OCI-LY1 (cell line): ENCODE data around the gene RUSF1.

Experiments used
- H2AFZ ChIP-seq: fragments of 200-600 bp; sonication (generic), shearing (Covaris generic); 2 replicates; pipeline ENCODE4 v1.6.0; 2014; ENCODE audit warnings: antibody characterized with exemption, mild to moderate bottlenecking, low read length
- H3F3A ChIP-seq: fragments of 200-600 bp; sonication (generic), shearing (Covaris generic); 2 replicates; pipeline ENCODE4 v1.6.0; 2014; ENCODE audit warnings: mild to moderate bottlenecking, antibody characterized with exemption, low read length, moderate library complexity; ENCODE audit not compliant: insufficient read depth
- H3K27ac ChIP-seq: fragments of 200-600 bp; sonication (generic); 2 replicates; pipeline ENCODE4 v1.5.1; 2014; ENCODE audit warnings: low read length, mixed run types, mild to moderate bottlenecking, low read depth; ENCODE audit not compliant: poor library complexity, severe bottlenecking
- H3K27me3 ChIP-seq: fragments of 200-600 bp; sonication (generic); 2 replicates; pipeline ENCODE4 v1.6.0; 2014; ENCODE audit warnings: antibody characterized with exemption, mild to moderate bottlenecking, low read length, moderate library complexity; ENCODE audit not compliant: insufficient read depth
- H3K36me3 ChIP-seq: fragments of 200-600 bp; sonication (generic); 2 replicates; pipeline ENCODE4 v1.6.1; 2014; ENCODE audit warnings: mild to moderate bottlenecking, antibody characterized with exemption, low read length, moderate library complexity, mixed read lengths; ENCODE audit not compliant: insufficient read depth
- H3K4me1 ChIP-seq: fragments of 200-600 bp; sonication (generic); 2 replicates; pipeline ENCODE4 v1.5.1; 2014; ENCODE audit warnings: mild to moderate bottlenecking, low read length, moderate library complexity; ENCODE audit not compliant: insufficient read depth, severe bottlenecking
- H3K4me2 ChIP-seq: fragments of 200-600 bp; sonication (generic), shearing (Covaris generic); 2 replicates; pipeline ENCODE4 v1.6.1; 2014; ENCODE audit warnings: low read length
- H3K4me3 ChIP-seq: fragments of 200-600 bp; sonication (generic); 2 replicates; pipeline ENCODE4 v1.5.1; 2014; ENCODE audit warnings: low read length, low read depth, mild to moderate bottlenecking, mixed read lengths; ENCODE audit not compliant: poor library complexity, severe bottlenecking
- H3K79me2 ChIP-seq: fragments of 200-600 bp; shearing (Covaris generic); 2 replicates; pipeline ENCODE4 v1.6.1; 2016; ENCODE audit warnings: mixed run types, low read length, mixed read lengths; ENCODE audit not compliant: insufficient read depth
- H3K9ac ChIP-seq: fragments of 200-600 bp; sonication (generic), shearing (Covaris generic); 2 replicates; pipeline ENCODE4 v1.6.1; 2014; ENCODE audit warnings: mild to moderate bottlenecking, low read length, mixed read lengths
- H3K9me2 ChIP-seq: fragments of 200-600 bp; sonication (generic), shearing (Covaris generic); 2 replicates; pipeline ENCODE4 v1.6.1; 2014; ENCODE audit warnings: low read depth, mild to moderate bottlenecking, low read length, mixed read lengths
- H3K9me3 ChIP-seq: fragments of 200-600 bp; shearing (Covaris generic); 2 replicates; pipeline ENCODE4 v1.6.1; 2014; ENCODE audit warnings: low read length, mixed read lengths
- H4K20me1 ChIP-seq: fragments of 200-600 bp; sonication (generic), shearing (Covaris generic); 2 replicates; pipeline ENCODE4 v1.6.0; 2016; ENCODE audit warnings: mild to moderate bottlenecking, low read length; ENCODE audit not compliant: insufficient read depth
- CTCF ChIP-seq: fragments of 200-600 bp; sonication (generic), shearing (Covaris generic); IDR thresholded peaks from 2 replicates; pipeline ENCODE4 v1.5.1; 2017; ENCODE audit warnings: mild to moderate bottlenecking, antibody characterized with exemption, low read length, moderate library complexity, mixed read lengths
- EZH2 ChIP-seq: fragments of 200-600 bp; sonication (generic), shearing (Covaris generic); IDR thresholded peaks from 2 replicates; pipeline ENCODE4 v1.8.0; 2017; ENCODE audit warnings: borderline replicate concordance, mixed run types, mild to moderate bottlenecking, antibody characterized with exemption, low read length, moderate library complexity, mixed read lengths

Gene RUSF1

GRCh38 chr16:31440516-31441184, 67.5 kb downstream of the RUSF1 start:
- no peak overlapping the region for H2AFZ ChIP-seq
- H3K27me3 ChIP-seq = no peaks in the 10 kb centered on the region
- no peaks in the 10 kb centered on the region for H3K79me2 ChIP-seq

GRCh38 chr16:31439519-31439918, 68.7 kb downstream of the RUSF1 start:
- H3F3A ChIP-seq = no peaks in the 10 kb centered on the region
- no peak overlapping the region for H3K4me3 ChIP-seq
- no peaks in the 10 kb centered on the region for H3K9me2 ChIP-seq
- peaks cover 5% of the 10 kb centered on the region for H3K4me1 ChIP-seq
- no peaks in the 10 kb centered on the region for H3K27me3 ChIP-seq
- no peaks in the 10 kb centered on the region for H3K36me3 ChIP-seq
- no peak overlapping the region for H3K4me2 ChIP-seq
- H3K9me3 ChIP-seq = no peaks in the 10 kb centered on the region
- no peaks in the 10 kb centered on the region for H4K20me1 ChIP-seq
- no peaks in the 10 kb centered on the region for H3K79me2 ChIP-seq
- H2AFZ ChIP-seq = no peak overlapping the region
- no peak overlapping the region for H3K27ac ChIP-seq
- no peak overlapping the region for H3K9ac ChIP-seq
- TF ChIP-seq CTCF (no peak), EZH2 (no peak)

More at GRCh38 chr16:31440516-31441184, 67.5 kb downstream of the RUSF1 start:
- Histone ChIP-seq H3K27ac (no peak overlapping the region), H3K4me1 (peaks cover 5% of the 10 kb centered on the region), H4K20me1 (no peaks in the 10 kb centered on the region), H3K9me2 (no peaks in the 10 kb centered on the region), H3K4me3 (no peak overlapping the region), H3K9ac (no peak overlapping the region), H3K4me2 (no peak overlapping the region), H3F3A (no peaks in the 10 kb centered on the region), H3K36me3 (no peaks in the 10 kb centered on the region), H3K9me3 (no peaks in the 10 kb centered on the region)
- no peak for TF ChIP-seq CTCF
- no peak for TF ChIP-seq EZH2
